22Rv1 (cell line): ENCODE measurements around the gene POLL.

Experiments used
- ZFX ChIP-seq: fragments of 450-650 bp; IDR thresholded peaks from 2 replicates; pipeline ENCODE4 v1.6.1; 2017; ENCODE audit warnings: antibody characterized with exemption, borderline replicate concordance
- TF ChIP-seq, protein P1 (sequence below): fragments of 450-650 bp; IDR thresholded peaks from 2 replicates; pipeline ENCODE4 v1.5.1; 2017; ENCODE audit warnings: mild to moderate bottlenecking

DNA sequence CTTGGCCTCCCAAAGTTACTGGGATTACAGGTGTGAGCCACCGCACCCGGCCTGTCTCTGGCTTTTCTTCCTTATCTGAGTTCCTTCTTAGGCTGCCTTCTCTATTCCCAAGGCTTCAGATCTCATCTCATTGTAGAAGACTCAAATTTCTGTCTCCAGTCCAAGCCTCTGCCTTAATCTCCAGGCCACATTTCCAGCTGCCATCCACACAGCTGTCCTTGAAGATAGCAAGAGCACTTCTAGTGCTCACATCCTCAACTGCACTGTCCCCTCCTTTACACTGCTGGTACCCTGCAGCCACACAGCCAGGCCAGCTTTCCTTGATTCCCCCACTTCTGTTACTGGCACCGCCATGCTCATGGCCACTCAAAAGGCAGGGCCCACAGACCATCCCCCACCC, 35.6 kb downstream of the POLL start:
- TF ChIP-seq, protein P1, sequence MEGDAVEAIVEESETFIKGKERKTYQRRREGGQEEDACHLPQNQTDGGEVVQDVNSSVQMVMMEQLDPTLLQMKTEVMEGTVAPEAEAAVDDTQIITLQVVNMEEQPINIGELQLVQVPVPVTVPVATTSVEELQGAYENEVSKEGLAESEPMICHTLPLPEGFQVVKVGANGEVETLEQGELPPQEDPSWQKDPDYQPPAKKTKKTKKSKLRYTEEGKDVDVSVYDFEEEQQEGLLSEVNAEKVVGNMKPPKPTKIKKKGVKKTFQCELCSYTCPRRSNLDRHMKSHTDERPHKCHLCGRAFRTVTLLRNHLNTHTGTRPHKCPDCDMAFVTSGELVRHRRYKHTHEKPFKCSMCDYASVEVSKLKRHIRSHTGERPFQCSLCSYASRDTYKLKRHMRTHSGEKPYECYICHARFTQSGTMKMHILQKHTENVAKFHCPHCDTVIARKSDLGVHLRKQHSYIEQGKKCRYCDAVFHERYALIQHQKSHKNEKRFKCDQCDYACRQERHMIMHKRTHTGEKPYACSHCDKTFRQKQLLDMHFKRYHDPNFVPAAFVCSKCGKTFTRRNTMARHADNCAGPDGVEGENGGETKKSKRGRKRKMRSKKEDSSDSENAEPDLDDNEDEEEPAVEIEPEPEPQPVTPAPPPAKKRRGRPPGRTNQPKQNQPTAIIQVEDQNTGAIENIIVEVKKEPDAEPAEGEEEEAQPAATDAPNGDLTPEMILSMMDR, result no peak
- TF ChIP-seq ZFX, result no peak
